ENCODE measurements around the gene MRPL24.

Gene MRPL24

GRCh38 chr1:156742801-156743200 is 1.9 kb upstream of the MRPL24 start:
- DNase-seq, result no peak

GRCh38 chr1:156742017-156742416 is 1.1 kb upstream of the MRPL24 start:
- DNase-seq, result no peak

GRCh38 chr1:156741481-156741983 is 644 bp upstream of the MRPL24 start:
- no peak for DNase-seq

- DNase-seq, result no peak
Observed at GRCh38 chr1:156740237-156740740, 599 bp downstream of the MRPL24 start.

- DNase-seq, result no peak
Observed at GRCh38 chr1:156738916-156739315, 2.0 kb downstream of the MRPL24 start.

- no peak for DNase-seq
Observed at GRCh38 chr1:156738407-156738806, 2.5 kb downstream of the MRPL24 start.

GRCh38 chr1:156733989-156734584 is 6.8 kb downstream of the MRPL24 start:
- DNase-seq, result no peak

- DNase-seq, result peak; percentile 97
Observed at GRCh38 chr1:156728599-156729462, 12.1 kb downstream of the MRPL24 start, which contains the start of gene ISG20L2. Gene ISG20L2, minus strand, starts transcription at chr1:156728766. Its CDS starts 1,114 bp downstream, at chr1:156727652.

- DNase-seq, result peak; percentile 80
Observed at GRCh38 chr1:156727926-156728598, 12.8 kb downstream of the MRPL24 start, which contains the start of gene METTL25B. Gene METTL25B, plus strand, starts transcription at chr1:156728469. Its CDS starts 636 bp downstream, at chr1:156729105.

- no peak for DNase-seq
Observed at GRCh38 chr1:156727492-156727891, 13.4 kb downstream of the MRPL24 start.

- DNase-seq, result peak; percentile 65
Observed at GRCh38 chr1:156726549-156727226, 14.2 kb downstream of the MRPL24 start.

GRCh38 chr1:156725683-156726280 is 15.1 kb downstream of the MRPL24 start:
- DNase-seq, result peak; percentile 84

GRCh38 chr1:156721535-156721934 is 19.4 kb downstream of the MRPL24 start:
- DNase-seq, result no peak

GRCh38 chr1:156721131-156721530 is 19.8 kb downstream of the MRPL24 start:
- no peak for DNase-seq

GRCh38 chr1:156717351-156717750 is 23.5 kb downstream of the MRPL24 start:
- DNase-seq, result no peak

GRCh38 chr1:156714830-156715229 is 26.1 kb downstream of the MRPL24 start:
- DNase-seq, result no peak

- no peak for DNase-seq
Observed at GRCh38 chr1:156712626-156713025, 28.3 kb downstream of the MRPL24 start.

- no peak for DNase-seq
Observed at GRCh38 chr1:156711011-156711817, 29.7 kb downstream of the MRPL24 start.

- no peak for DNase-seq
Observed at GRCh38 chr1:156709757-156710489, 31.0 kb downstream of the MRPL24 start.

- DNase-seq, result no peak
Observed at GRCh38 chr1:156709031-156709430, 31.9 kb downstream of the MRPL24 start.

Data from CD4-positive, alpha-beta T cell treated with Interleukin-12 subunit alpha and Interleukin-12 subunit beta, for 1 hour (primary cell).